GM13977 (cell line): Measurements from ENCODE around the gene DIP2A.
"Not testable (repeated sequence)": the region's sequence is repeated elsewhere in the genome, so short reads cannot be mapped to it uniquely, and the experiment has no call there.

Source experiments
- DNase-seq: peaks from one replicate; pipeline ENCODE4 v3.0.0; 2012; ENCODE audit warnings: low spot score
- CTCF ChIP-seq: IDR thresholded peaks from 2 replicates; pipeline ENCODE4 v1.5.1; 2012; ENCODE audit warnings: mild to moderate bottlenecking, control low read depth; ENCODE audit not compliant: insufficient read depth; ENCODE audit errors: extremely low read depth, missing control alignments
- in situ Hi-C: fragments of 300-500 bp; cut with MboI; formaldehyde crosslinking; loops from one replicate; pipeline ENCODE4 v1.12.0; 2022; ENCODE audit warnings: low sequenced_read_pairs, low pct_unique_long_range_greater_than_20kb, mixed read lengths, inconsistent platforms; ENCODE audit not compliant: unreplicated experiment

DIP2A gene

GRCh38 chr21:46568562-46568961 lies 109.9 kb downstream of the DIP2A start:
- in situ Hi-C loops = no loop called here
- no peak for TF ChIP-seq CTCF

GRCh38 chr21:46569081-46569480 lies 110.4 kb downstream of the DIP2A start:
- in situ Hi-C loops = no loop called here
- DNase-seq = no peak
- TF ChIP-seq CTCF = no peak

More at GRCh38 chr21:46568562-46568961, 109.9 kb downstream of the DIP2A start:
- no peak for DNase-seq

- DNase-seq = no peak
- TF ChIP-seq CTCF = no peak
- in situ Hi-C loops = no loop called here
Measured at GRCh38 chr21:46570119-46570518, 111.4 kb downstream of the DIP2A start.

GRCh38 chr21:46570631-46571030 lies 111.9 kb downstream of the DIP2A start:
- DNase-seq = no peak
- no peak for TF ChIP-seq CTCF
- in situ Hi-C loops = no loop called here

- no peak for DNase-seq
- no peak for TF ChIP-seq CTCF
Measured at GRCh38 chr21:46572850-46573249, 114.2 kb downstream of the DIP2A start.

GRCh38 chr21:46577786-46578185 lies 119.1 kb downstream of the DIP2A start:
- in situ Hi-C loops, DNase-seq: not testable (repeated sequence)

More at GRCh38 chr21:46572850-46573249, 114.2 kb downstream of the DIP2A start:
- in situ Hi-C loops = no loop called here

GRCh38 chr21:46579394-46579793 lies 120.7 kb downstream of the DIP2A start:
- DNase-seq, in situ Hi-C loops: not testable (repeated sequence)

- no peak for TF ChIP-seq CTCF
- in situ Hi-C loops = no loop called here
- DNase-seq = no peak
Measured at GRCh38 chr21:46581780-46582307, 123.2 kb downstream of the DIP2A start.
